ENCODE data around the gene DIP2C. TPM values are rescaled to one million over a fixed set of nuclear protein-coding genes. Genes with fewer than 3 reads are reported as not detected.

The DIP2C gene
- total and polyA plus RNA-seq, 2 donors (not counting 1 experiment from before 2014, with no cell fraction given) = 1.3 to 1.9 TPM

DNA sequence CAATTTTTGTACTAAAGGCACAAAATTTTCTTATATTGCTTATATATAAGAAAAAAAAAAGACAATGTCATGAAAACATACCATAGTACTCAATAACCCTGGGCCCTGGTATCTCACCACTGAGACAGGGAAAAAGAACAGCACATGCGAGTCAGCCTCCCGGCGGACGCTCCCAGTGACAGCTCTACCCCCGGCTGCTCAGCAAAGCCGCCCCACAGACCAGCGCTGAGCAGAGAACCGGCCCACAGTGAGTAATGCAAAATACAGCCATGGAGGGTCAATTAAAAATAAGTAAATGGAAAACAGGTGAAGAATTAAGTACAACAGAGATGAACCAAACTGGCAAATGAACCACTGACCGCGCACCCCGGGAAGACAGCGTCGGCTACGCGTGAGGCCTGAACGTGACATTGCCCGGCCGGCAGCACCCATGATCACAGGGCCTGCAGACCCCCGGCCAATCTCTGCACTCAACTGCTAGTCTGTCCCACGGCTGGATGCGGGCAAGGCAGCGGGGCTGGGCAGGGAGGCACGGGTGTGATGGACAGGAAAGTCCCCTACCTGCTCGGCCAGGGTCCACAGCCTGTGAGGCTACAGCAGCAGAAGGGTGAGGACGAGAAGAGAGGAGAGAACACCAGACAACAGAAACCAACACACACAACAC is 378.4 kb downstream of the DIP2C start:
- H3K9me3 ChIP-seq (ENCODE audit: control extremely low read depth in 1 of 3, control insufficient read depth in 2 of 3, insufficient read depth in 1 of 3, low read length in 2 of 3) = no peaks in the 10 kb centered on the region
- no peaks in the 10 kb centered on the region for H3K9me3 Mint-ChIP-seq (ENCODE audit: insufficient read depth)
- no peaks in the 10 kb centered on the region for H3K36me3 ChIP-seq (replicated peaks in 1 of 2; ENCODE audit: control extremely low read depth in 1 of 2, control insufficient read depth in 1 of 2, extremely low read depth in 1 of 2, insufficient read depth in 2 of 2, low read length in 1 of 2)
- peak overlapping the region; percentile 62 for H3K4me2 ChIP-seq (replicated peaks; ENCODE audit: low read depth, low read length, poor library complexity, severe bottlenecking)
- DNase-seq = no peak
- peak overlapping the region; percentile 79 to 89 for H3K27ac ChIP-seq (ENCODE audit: low read length in 2 of 2)
- H4K20me1 ChIP-seq (ENCODE audit: control insufficient read depth, insufficient read depth, low read length, poor library complexity, severe bottlenecking) = no peaks in the 10 kb centered on the region
- peaks cover 82 to 94% of the 10 kb centered on the region in 2 donors for H3K4me1 ChIP-seq (ENCODE audit: control insufficient read depth in 2 of 2, insufficient read depth in 2 of 2, low read length in 2 of 2)
- intact Hi-C loops (cut with micrococcal nuclease) = loop anchor here (10.0 kb wide), 1 partner anchor 734 kb away; the partner anchor contains the start of gene IDI1
- H3K4me1 Mint-ChIP-seq = peaks cover 88% of the 10 kb centered on the region
- peak overlapping the region in 4 of 5 experiments; percentile 40 to 51 (median 46) for H3K4me3 ChIP-seq (ENCODE audit: control extremely low read depth in 1 of 5, extremely low read depth in 1 of 5, insufficient read depth in 1 of 5, low read depth in 2 of 5, low read length in 4 of 5)
- peaks cover 7% of the 10 kb centered on the region for H3K79me2 ChIP-seq (ENCODE audit: control insufficient read depth, insufficient read depth, low read length)
- no peak for ATAC-seq (ENCODE audit: low read depth)
- H2AFZ ChIP-seq (ENCODE audit: insufficient read depth, low read depth, low read length, poor library complexity, severe bottlenecking) = peak overlapping the region; percentile 65
- POLR2A ChIA-PET = interaction anchor here (0.5 kb wide), 1 partner anchor 138 kb away, joined by 4 read pairs; no protein-coding TSS in a partner anchor
- CTCF ChIA-PET = no interaction called here
- H3K4me3 Mint-ChIP-seq = peak overlapping the region; percentile 84
- no peak for TF ChIP-seq EZH2 (IDR thresholded peaks at IDR 0.05; ENCODE audit: borderline replicate concordance, insufficient read depth, low read depth, low read length, poor library complexity, severe bottlenecking)
- TF ChIP-seq, protein P1, sequence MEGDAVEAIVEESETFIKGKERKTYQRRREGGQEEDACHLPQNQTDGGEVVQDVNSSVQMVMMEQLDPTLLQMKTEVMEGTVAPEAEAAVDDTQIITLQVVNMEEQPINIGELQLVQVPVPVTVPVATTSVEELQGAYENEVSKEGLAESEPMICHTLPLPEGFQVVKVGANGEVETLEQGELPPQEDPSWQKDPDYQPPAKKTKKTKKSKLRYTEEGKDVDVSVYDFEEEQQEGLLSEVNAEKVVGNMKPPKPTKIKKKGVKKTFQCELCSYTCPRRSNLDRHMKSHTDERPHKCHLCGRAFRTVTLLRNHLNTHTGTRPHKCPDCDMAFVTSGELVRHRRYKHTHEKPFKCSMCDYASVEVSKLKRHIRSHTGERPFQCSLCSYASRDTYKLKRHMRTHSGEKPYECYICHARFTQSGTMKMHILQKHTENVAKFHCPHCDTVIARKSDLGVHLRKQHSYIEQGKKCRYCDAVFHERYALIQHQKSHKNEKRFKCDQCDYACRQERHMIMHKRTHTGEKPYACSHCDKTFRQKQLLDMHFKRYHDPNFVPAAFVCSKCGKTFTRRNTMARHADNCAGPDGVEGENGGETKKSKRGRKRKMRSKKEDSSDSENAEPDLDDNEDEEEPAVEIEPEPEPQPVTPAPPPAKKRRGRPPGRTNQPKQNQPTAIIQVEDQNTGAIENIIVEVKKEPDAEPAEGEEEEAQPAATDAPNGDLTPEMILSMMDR (IDR thresholded peaks at IDR 0.05) = no peak
- WGBS (ENCODE audit: insufficient coverage) = 97% methylated on average over 11 of the region's 25 CpGs
- H3K27me3 Mint-ChIP-seq = no peaks in the 10 kb centered on the region
- peak overlapping the region; percentile 95 for H3K27ac Mint-ChIP-seq
- H3K27me3 ChIP-seq (replicated peaks in 1 of 4; ENCODE audit: control extremely low read depth in 1 of 4, control insufficient read depth in 3 of 4, insufficient read depth in 4 of 4, low read length in 3 of 4) = no peaks in the 10 kb centered on the region
- H3K9ac ChIP-seq (ENCODE audit: low read length) = peak overlapping the region; percentile 61

DNA sequence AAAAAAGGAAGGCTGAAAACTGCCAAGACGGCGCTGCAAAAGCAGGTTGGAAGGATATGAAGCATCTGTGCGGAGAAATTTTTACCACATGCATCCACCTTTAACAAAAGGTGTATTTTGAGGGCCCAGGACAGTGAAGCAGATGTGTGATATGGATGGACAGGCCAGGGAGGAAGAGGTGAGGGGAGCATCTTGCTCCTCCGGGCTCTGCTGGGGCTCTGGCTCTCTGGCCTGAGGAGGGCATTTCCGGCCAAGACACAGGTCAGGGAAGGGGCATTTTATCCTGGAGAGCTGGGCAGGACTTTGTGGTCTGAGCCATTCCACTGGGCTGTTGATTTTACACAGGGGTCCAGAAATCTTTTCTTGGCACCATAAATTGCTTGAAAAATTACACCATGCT is 379.1 kb downstream of the DIP2C start:
- Mint-ChIP-seq H3K27ac (peak overlapping the region; percentile 70), H3K27me3 (no peaks in the 10 kb centered on the region), H3K4me1 (peaks cover 87% of the 10 kb centered on the region), H3K4me3 (peak overlapping the region; percentile 30), H3K9me3 (ENCODE audit: insufficient read depth) (no peaks in the 10 kb centered on the region)
- Histone ChIP-seq H3K9ac (ENCODE audit: low read length) (no peak overlapping the region), H3K36me3 (replicated peaks in 1 of 2; ENCODE audit: control extremely low read depth in 1 of 2, control insufficient read depth in 1 of 2, extremely low read depth in 1 of 2, insufficient read depth in 2 of 2, low read length in 1 of 2) (no peaks in the 10 kb centered on the region), H3K27me3 (replicated peaks in 1 of 4; ENCODE audit: control extremely low read depth in 1 of 4, control insufficient read depth in 3 of 4, insufficient read depth in 4 of 4, low read length in 3 of 4) (no peaks in the 10 kb centered on the region), H3K9me3 (ENCODE audit: control extremely low read depth in 1 of 3, control insufficient read depth in 2 of 3, insufficient read depth in 1 of 3, low read length in 2 of 3) (no peaks in the 10 kb centered on the region), H3K27ac (ENCODE audit: low read length in 2 of 2) (peak overlapping the region; percentile 79 to 89), H3K4me2 (replicated peaks; ENCODE audit: low read depth, low read length, poor library complexity, severe bottlenecking) (peak overlapping the region; percentile 62), H2AFZ (ENCODE audit: insufficient read depth, low read depth, low read length, poor library complexity, severe bottlenecking) (no peak overlapping the region), H3K79me2 (ENCODE audit: control insufficient read depth, insufficient read depth, low read length) (peaks cover 7% of the 10 kb centered on the region), H3K4me1 (ENCODE audit: control insufficient read depth in 2 of 2, insufficient read depth in 2 of 2, low read length in 2 of 2) (peaks cover 80 to 94% of the 10 kb centered on the region in 2 donors), H3K4me3 (ENCODE audit: control extremely low read depth in 1 of 5, extremely low read depth in 1 of 5, insufficient read depth in 1 of 5, low read depth in 2 of 5, low read length in 4 of 5) (no peak overlapping the region), H4K20me1 (ENCODE audit: control insufficient read depth, insufficient read depth, low read length, poor library complexity, severe bottlenecking) (no peaks in the 10 kb centered on the region)
- TF ChIP-seq EZH2 (IDR thresholded peaks at IDR 0.05; ENCODE audit: borderline replicate concordance, insufficient read depth, low read depth, low read length, poor library complexity, severe bottlenecking) = no peak
- TF ChIP-seq, protein P1 (IDR thresholded peaks at IDR 0.05) = no peak
- CTCF ChIA-PET = no interaction called here
- POLR2A ChIA-PET = interaction anchor here (0.5 kb wide), 1 partner anchor 137 kb away, joined by 4 read pairs; no protein-coding TSS in a partner anchor
- intact Hi-C loops (cut with micrococcal nuclease) = loop anchor here (10.0 kb wide), 1 partner anchor 734 kb away; the partner anchor contains the start of gene IDI1
- no CpG with 5 or more reads among the region's 5 CpGs for WGBS (ENCODE audit: insufficient coverage)
- DNase-seq (no peak), ATAC-seq (ENCODE audit: low read depth) (no peak)
